HFF-Myc (cell line): ENCODE measurements around the gene NCOA5.

Experiments
- DNase-seq: peaks from one replicate; pipeline ENCODE4 v3.0.0-alpha.2; 2011; ENCODE audit warnings: low read depth; ENCODE audit errors: extremely low read depth
- H3K4me3 ChIP-seq: replicated peaks from 2 replicates; pipeline ENCODE4 v1.5.1; 2011; ENCODE audit warnings: low read depth, mild to moderate bottlenecking, control low read depth, low read length
- TF ChIP-seq, protein P1 (sequence below): IDR thresholded peaks from 2 replicates; pipeline ENCODE4 v1.5.1; 2012; ENCODE audit warnings: mild to moderate bottlenecking, low read depth, low read length, control low read depth; ENCODE audit errors: missing control alignments

NCOA5 gene

DNA sequence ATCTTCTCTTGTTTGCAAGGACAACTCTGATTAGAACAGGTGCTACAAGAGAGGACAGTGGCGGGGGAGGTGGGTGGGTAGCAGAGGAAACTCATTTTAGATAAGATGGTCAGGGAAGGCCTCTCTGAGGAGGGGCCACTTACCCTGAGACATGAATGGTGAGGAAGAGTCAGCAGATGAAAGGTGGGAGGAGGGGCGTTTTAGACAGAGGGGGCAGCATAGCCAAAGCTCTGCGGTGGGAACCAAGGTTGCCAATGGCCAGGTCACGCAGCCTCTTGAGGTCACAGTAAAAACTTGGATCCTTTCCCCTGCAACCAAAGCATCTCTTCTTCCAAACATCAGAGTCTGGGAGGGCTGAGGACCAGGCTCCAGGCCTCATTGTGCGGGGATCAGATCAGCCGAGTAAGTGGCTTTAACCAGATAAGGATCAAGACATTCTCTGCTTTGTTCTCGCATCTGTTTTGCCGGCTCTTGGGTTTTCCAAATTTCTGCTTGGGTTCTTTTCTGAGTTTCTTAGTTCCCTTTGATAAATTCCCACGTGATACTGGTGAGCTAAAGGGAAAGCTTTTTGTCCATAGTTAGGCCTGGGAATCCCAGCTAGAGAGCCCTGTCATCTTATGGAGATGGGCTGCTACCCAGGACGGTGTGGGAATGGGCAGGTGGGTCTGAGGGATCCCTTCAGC lies 22.8 kb upstream of the NCOA5 start:
- no peak overlapping the region for H3K4me3 ChIP-seq
- no peak for DNase-seq
- TF ChIP-seq, protein P1, sequence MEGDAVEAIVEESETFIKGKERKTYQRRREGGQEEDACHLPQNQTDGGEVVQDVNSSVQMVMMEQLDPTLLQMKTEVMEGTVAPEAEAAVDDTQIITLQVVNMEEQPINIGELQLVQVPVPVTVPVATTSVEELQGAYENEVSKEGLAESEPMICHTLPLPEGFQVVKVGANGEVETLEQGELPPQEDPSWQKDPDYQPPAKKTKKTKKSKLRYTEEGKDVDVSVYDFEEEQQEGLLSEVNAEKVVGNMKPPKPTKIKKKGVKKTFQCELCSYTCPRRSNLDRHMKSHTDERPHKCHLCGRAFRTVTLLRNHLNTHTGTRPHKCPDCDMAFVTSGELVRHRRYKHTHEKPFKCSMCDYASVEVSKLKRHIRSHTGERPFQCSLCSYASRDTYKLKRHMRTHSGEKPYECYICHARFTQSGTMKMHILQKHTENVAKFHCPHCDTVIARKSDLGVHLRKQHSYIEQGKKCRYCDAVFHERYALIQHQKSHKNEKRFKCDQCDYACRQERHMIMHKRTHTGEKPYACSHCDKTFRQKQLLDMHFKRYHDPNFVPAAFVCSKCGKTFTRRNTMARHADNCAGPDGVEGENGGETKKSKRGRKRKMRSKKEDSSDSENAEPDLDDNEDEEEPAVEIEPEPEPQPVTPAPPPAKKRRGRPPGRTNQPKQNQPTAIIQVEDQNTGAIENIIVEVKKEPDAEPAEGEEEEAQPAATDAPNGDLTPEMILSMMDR, result no peak

DNA sequence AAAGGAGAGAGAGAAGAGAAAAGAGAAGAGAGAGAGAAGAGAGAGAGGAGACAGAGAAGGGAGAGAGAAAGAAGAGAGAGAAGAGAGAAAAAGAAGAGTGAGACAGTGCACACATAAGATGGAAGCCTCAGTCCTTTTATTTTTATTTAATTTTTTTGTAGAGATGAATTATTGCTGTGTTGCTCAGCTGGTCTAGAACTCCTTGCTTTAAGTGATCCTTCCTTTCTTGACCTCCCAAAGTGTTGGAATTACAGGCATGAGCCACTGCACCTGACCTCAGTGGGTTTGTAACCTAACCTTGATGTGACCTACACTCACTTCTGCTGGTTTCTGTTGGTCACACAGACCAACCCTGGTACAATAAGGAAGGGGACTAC lies 22.1 kb upstream of the NCOA5 start:
- TF ChIP-seq, protein P1, result no peak
- H3K4me3 ChIP-seq, result no peak overlapping the region
- no peak for DNase-seq

DNA sequence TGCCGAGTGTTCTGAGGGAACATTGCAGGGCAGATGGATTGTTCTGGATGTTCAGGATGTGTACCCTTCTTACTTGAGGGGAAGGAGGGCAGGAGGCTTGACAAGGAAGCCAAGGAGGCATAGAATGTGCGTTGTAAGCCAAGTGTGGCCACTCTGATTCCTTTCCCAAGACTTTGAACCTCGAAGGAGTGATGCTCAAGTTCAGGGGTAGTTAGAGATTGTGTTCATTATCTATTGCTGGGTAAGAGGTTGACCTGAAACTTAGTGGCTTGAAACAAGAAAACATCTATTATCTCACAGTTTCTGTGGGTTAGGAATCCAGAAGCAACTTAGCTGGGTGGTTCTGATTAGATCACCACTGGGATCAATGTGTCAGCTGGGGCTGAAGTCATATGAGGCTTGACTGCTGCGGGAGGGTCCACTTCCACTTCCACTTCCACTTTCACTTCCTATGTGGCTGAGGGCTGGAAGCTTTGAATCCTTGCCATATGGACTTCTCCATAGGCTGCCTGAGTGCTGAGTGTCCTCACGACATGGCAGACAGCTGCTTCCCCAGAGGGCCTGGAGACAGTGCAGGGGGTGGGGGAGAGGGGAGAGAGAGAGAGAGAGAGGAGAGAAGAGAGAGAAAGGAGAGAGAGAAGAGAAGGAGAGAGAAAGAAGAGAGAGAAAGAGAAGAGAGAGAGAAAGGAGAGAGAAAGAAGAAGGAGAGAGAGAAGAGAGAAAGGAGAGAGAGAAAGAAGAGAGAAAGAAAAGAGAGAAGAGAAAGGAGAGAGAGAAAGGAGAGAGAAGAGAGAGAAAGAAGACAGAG lies 21.5 kb upstream of the NCOA5 start:
- TF ChIP-seq, protein P1, result no peak
- no peak overlapping the region for H3K4me3 ChIP-seq
- no peak for DNase-seq

DNA sequence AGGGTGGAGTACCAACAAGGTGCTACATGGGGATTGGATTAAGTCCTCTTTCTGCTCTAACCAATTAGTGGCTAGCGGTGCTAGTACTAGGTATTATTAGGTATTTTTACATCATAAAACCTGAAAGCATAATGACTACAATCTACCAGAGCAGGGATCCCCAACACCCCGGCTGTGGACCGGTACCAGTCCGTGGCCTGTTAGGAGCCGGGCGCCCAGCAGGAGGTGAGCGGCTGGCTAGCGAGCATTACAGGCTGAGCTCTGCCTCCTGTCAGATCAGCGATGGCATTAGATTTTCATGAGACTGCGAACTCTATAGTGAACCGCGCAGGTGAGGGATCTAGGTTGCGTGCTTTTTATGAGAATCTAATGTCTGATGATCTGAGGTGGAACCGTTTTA lies 19.2 kb upstream of the NCOA5 start:
- TF ChIP-seq, protein P1, result no peak
- no peak for DNase-seq
- H3K4me3 ChIP-seq, result no peak overlapping the region

DNA sequence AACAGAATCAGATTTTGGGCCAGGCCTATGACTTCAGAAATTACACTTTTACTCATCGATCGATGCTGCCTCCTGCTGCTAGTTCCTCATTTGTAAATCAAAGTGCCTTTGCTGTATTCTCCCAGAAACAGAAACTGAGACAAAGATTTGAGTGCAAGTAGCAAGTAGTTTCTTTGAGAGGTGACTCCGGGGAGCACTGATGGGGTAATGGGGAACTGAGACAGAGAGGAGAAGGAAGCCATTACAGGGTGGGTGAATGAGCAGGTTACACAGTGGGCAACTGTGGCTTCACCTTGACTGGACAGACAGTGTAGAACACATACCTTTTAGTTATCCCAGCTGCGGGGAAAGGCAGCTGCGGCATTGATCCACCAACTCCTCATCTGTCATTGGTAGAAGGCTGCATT lies 18.7 kb upstream of the NCOA5 start:
- DNase-seq, result no peak
- TF ChIP-seq, protein P1, result no peak
- H3K4me3 ChIP-seq, result no peak overlapping the region

DNA sequence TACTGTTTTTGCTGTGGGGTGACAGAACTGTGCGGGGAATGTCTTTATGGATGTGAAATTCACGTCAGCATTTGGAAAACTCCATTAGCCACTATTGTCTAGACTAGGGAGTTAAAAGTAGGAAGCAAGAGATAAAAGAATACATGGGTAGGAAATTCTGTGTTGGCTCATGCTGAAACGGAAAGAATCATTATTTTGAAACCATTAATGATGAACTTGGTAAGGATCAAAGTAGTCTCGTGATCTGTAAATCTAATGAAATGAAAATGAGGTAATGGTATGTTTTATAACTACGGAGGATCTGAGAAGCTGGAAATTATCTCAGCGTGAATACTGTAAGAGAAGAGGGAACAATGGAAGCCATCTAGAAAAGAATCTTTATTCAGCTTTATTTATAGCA lies 17.3 kb upstream of the NCOA5 start:
- TF ChIP-seq, protein P1, result no peak
- DNase-seq, result no peak
- H3K4me3 ChIP-seq, result no peak overlapping the region

DNA sequence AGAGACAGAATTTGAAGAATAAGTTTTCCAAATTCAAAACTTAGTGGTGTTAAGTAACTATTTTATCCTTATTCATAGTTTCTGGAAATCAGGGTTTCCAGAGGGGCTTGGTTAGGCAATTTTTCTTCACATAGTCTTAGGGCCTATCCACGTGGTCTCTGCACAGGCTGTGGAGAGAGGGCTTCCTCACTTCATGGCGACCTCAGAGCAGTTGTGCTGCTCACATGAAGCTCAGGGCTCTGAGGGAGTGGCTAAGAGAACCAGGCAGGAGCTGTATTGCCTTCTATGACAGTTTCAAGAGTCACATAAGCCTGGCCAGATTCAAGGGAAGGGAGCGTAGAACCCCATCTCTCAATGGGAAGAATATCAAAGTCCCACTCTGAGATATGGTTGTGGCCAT lies 14.5 kb upstream of the NCOA5 start:
- TF ChIP-seq, protein P1, result no peak
- DNase-seq, result no peak
- no peak overlapping the region for H3K4me3 ChIP-seq
